Measurements from ENCODE around the gene TMC7. TPM values are rescaled to one million over a fixed set of nuclear protein-coding genes. Genes with fewer than 3 reads are reported as not detected.

The TMC7 gene
- total and polyA plus RNA-seq, 2 experiments from 2014 or later, result 1.7 to 2.4 TPM

DNA sequence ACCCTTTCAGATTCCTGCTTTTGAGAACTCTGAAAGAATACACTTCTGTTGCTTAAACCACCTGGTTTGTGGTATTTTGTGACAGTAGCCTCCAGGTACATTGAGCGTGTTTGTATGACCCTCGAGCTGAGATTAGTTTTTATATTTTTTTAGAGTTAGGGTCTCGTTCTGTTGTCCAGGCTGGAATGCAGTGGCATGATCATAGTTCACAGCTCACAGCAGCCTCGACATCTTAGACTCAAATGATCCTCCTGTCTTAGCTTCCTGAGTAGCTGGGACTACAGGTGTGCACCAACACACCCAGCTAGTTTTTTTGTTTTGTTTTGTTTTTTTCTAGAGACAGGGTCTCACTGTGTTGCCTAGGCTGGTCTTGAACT, 125.5 kb downstream of the TMC7 start:
- peaks cover 20% of the 10 kb centered on the region for H3K27me3 ChIP-seq (ENCODE audit: insufficient read depth)
- DNase-seq (ENCODE audit: low spot score), result no peak
- no peak overlapping the region for H3K4me2 ChIP-seq
- H4K20me1 ChIP-seq (replicated peaks; ENCODE audit: insufficient read depth), result no peaks in the 10 kb centered on the region
- H3K4me1 ChIP-seq (ENCODE audit: insufficient read depth), result no peaks in the 10 kb centered on the region; the same call in 1 of the 2 replicates
- Mint-ChIP-seq H3K9me3 (no peaks in the 10 kb centered on the region), H3K27ac (no peak overlapping the region), H3K36me3 (ENCODE audit: low read depth) (no peaks in the 10 kb centered on the region), H3K27me3 (ENCODE audit: insufficient read depth, low read depth, poor library complexity) (peaks cover 19% of the 10 kb centered on the region), H3K4me3 (no peak overlapping the region), H3K4me1 (peaks cover 15% of the 10 kb centered on the region)
- no peak for ATAC-seq
- no peaks in the 10 kb centered on the region for H3K36me3 ChIP-seq (ENCODE audit: insufficient read depth)
- H3K27ac ChIP-seq (ENCODE audit: low read depth), result no peak overlapping the region
- no peaks in the 10 kb centered on the region for H3F3A ChIP-seq (replicated peaks; ENCODE audit: low read depth)
- TF ChIP-seq JUNB (IDR thresholded peaks at IDR 0.05; ENCODE audit: unreplicated experiment) (no peak), EZH2phosphoT487 (IDR thresholded peaks at IDR 0.05; ENCODE audit: unreplicated experiment) (no peak), EZH2 (IDR thresholded peaks at IDR 0.05; ENCODE audit: low read depth, unreplicated experiment) (no peak), POLR2AphosphoS5 (IDR thresholded peaks at IDR 0.05; ENCODE audit: low read depth) (no peak)
- TF ChIP-seq, protein P1, sequence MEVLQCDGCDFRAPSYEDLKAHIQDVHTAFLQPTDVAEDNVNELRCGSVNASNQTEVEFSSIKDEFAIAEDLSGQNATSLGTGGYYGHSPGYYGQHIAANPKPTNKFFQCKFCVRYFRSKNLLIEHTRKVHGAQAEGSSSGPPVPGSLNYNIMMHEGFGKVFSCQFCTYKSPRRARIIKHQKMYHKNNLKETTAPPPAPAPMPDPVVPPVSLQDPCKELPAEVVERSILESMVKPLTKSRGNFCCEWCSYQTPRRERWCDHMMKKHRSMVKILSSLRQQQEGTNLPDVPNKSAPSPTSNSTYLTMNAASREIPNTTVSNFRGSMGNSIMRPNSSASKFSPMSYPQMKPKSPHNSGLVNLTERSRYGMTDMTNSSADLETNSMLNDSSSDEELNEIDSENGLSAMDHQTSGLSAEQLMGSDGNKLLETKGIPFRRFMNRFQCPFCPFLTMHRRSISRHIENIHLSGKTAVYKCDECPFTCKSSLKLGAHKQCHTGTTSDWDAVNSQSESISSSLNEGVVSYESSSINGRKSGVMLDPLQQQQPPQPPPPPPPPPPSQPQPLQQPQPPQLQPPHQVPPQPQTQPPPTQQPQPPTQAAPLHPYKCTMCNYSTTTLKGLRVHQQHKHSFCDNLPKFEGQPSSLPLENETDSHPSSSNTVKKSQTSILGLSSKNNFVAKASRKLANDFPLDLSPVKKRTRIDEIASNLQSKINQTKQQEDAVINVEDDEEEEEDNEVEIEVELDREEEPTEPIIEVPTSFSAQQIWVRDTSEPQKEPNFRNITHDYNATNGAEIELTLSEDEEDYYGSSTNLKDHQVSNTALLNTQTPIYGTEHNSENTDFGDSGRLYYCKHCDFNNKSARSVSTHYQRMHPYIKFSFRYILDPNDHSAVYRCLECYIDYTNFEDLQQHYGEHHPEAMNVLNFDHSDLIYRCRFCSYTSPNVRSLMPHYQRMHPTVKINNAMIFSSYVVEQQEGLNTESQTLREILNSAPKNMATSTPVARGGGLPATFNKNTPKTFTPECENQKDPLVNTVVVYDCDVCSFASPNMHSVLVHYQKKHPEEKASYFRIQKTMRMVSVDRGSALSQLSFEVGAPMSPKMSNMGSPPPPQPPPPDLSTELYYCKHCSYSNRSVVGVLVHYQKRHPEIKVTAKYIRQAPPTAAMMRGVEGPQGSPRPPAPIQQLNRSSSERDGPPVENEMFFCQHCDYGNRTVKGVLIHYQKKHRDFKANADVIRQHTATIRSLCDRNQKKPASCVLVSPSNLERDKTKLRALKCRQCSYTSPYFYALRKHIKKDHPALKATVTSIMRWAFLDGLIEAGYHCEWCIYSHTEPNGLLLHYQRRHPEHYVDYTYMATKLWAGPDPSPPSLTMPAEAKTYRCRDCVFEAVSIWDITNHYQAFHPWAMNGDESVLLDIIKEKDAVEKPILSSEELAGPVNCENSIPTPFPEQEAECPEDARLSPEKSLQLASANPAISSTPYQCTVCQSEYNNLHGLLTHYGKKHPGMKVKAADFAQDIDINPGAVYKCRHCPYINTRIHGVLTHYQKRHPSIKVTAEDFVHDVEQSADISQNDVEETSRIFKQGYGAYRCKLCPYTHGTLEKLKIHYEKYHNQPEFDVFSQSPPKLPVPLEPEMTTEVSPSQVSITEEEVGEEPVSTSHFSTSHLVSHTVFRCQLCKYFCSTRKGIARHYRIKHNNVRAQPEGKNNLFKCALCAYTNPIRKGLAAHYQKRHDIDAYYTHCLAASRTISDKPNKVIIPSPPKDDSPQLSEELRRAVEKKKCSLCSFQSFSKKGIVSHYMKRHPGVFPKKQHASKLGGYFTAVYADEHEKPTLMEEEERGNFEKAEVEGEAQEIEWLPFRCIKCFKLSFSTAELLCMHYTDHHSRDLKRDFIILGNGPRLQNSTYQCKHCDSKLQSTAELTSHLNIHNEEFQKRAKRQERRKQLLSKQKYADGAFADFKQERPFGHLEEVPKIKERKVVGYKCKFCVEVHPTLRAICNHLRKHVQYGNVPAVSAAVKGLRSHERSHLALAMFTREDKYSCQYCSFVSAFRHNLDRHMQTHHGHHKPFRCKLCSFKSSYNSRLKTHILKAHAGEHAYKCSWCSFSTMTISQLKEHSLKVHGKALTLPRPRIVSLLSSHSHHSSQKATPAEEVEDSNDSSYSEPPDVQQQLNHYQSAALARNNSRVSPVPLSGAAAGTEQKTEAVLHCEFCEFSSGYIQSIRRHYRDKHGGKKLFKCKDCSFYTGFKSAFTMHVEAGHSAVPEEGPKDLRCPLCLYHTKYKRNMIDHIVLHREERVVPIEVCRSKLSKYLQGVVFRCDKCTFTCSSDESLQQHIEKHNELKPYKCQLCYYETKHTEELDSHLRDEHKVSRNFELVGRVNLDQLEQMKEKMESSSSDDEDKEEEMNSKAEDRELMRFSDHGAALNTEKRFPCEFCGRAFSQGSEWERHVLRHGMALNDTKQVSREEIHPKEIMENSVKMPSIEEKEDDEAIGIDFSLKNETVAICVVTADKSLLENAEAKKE (CRISPR knock-in tag; IDR thresholded peaks at IDR 0.05), result no peak
- TF ChIP-seq, protein P2, sequence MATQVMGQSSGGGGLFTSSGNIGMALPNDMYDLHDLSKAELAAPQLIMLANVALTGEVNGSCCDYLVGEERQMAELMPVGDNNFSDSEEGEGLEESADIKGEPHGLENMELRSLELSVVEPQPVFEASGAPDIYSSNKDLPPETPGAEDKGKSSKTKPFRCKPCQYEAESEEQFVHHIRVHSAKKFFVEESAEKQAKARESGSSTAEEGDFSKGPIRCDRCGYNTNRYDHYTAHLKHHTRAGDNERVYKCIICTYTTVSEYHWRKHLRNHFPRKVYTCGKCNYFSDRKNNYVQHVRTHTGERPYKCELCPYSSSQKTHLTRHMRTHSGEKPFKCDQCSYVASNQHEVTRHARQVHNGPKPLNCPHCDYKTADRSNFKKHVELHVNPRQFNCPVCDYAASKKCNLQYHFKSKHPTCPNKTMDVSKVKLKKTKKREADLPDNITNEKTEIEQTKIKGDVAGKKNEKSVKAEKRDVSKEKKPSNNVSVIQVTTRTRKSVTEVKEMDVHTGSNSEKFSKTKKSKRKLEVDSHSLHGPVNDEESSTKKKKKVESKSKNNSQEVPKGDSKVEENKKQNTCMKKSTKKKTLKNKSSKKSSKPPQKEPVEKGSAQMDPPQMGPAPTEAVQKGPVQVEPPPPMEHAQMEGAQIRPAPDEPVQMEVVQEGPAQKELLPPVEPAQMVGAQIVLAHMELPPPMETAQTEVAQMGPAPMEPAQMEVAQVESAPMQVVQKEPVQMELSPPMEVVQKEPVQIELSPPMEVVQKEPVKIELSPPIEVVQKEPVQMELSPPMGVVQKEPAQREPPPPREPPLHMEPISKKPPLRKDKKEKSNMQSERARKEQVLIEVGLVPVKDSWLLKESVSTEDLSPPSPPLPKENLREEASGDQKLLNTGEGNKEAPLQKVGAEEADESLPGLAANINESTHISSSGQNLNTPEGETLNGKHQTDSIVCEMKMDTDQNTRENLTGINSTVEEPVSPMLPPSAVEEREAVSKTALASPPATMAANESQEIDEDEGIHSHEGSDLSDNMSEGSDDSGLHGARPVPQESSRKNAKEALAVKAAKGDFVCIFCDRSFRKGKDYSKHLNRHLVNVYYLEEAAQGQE (IDR thresholded peaks at IDR 0.05; ENCODE audit: unreplicated experiment), result no peak
- H3K4me3 ChIP-seq, result no peak overlapping the region
- H3K79me2 ChIP-seq (replicated peaks; ENCODE audit: insufficient read depth), result no peaks in the 10 kb centered on the region
- no peaks in the 10 kb centered on the region for H3K9me2 ChIP-seq (ENCODE audit: insufficient read depth)
- no peak overlapping the region for H2AFZ ChIP-seq

All from GM23338 (cell line).